Smooth muscle cell (in vitro differentiated cells): Measurements from ENCODE around the gene CSNK2A1. TPM values are rescaled to one million over a fixed set of nuclear protein-coding genes. Genes with fewer than 3 reads are reported as not detected.

Source experiments
- DNase-seq: peaks from one replicate; lab custom pipeline; 2025; ENCODE audit not compliant: unreplicated experiment; lab: John Stamatoyannopoulos, UW
- H2AFZ ChIP-seq: fragments of 200-600 bp; sonication (generic); 2 replicates; pipeline ENCODE4 v1.6.0; 2016; ENCODE audit warnings: antibody characterized with exemption, low read depth, mild to moderate bottlenecking
- H3F3A ChIP-seq: fragments of 200-600 bp; sonication (generic); 2 replicates; pipeline ENCODE4 v1.6.0; 2017; ENCODE audit warnings: antibody characterized with exemption, low read depth
- H3K27ac ChIP-seq: fragments of 200-600 bp; sonication (generic); 2 replicates; pipeline ENCODE4 v1.5.1; 2016; ENCODE audit warnings: low read depth, mild to moderate bottlenecking
- H3K27me3 ChIP-seq: fragments of 200-600 bp; sonication (generic); 2 replicates; pipeline ENCODE4 v1.6.1; 2016; ENCODE audit warnings: low read depth, mild to moderate bottlenecking
- H3K36me3 ChIP-seq: fragments of 200-600 bp; sonication (generic); 2 replicates; pipeline ENCODE4 v1.5.1; 2016; ENCODE audit warnings: low read depth
- H3K4me1 ChIP-seq: fragments of 200-600 bp; sonication (generic); 2 replicates; pipeline ENCODE4 v1.5.1; 2016; ENCODE audit warnings: low read depth
- H3K4me2 ChIP-seq: fragments of 200-600 bp; sonication (generic); 2 replicates; pipeline ENCODE4 v1.6.0; 2016; ENCODE audit warnings: mild to moderate bottlenecking
- H3K4me3 ChIP-seq: fragments of 200-600 bp; sonication (generic); 2 replicates; pipeline ENCODE4 v1.5.1; 2016; ENCODE audit warnings: mild to moderate bottlenecking
- H3K79me2 ChIP-seq: fragments of 200-600 bp; sonication (generic); 2 replicates; pipeline ENCODE4 v1.6.0; 2016; ENCODE audit warnings: low read depth, mild to moderate bottlenecking
- H3K9ac ChIP-seq: fragments of 200-600 bp; sonication (generic); 2 replicates; pipeline ENCODE4 v1.6.0; 2016; ENCODE audit warnings: low read depth
- H3K9me3 ChIP-seq: fragments of 200-600 bp; sonication (generic); replicated peaks from 2 replicates; pipeline ENCODE4 v1.5.1; 2016; ENCODE audit warnings: low read depth
- H4K20me1 ChIP-seq: fragments of 200-600 bp; sonication (generic); 2 replicates; pipeline ENCODE4 v1.6.0; 2016; ENCODE audit warnings: low read depth
- CTCF ChIP-seq: fragments of 200-600 bp; sonication (generic); IDR thresholded peaks from 2 replicates; pipeline ENCODE4 v1.5.1; 2017; ENCODE audit warnings: borderline replicate concordance, mild to moderate bottlenecking, antibody characterized with exemption; ENCODE audit not compliant: insufficient read depth, poor library complexity, severe bottlenecking
- WGBS: methylation state at CpG from one replicate; pipeline ENCODE4 v1.1.7; 2016; ENCODE audit warnings: low lambda C conversion rate; 5-methylcytosine and 5-hydroxymethylcytosine counted together
- polyA plus RNA-seq: library from polyadenylated mRNA; unstranded; fragments of >200 nt; fragmentation: Nextera tagmentation; extraction: Ambion mirVana; gene quantifications from 2 replicates; pipeline ENCODE4 v1.2.1, GENCODE V29; 2016
- small RNA-seq: library from RNA; depleted of rRNA; stranded (forward); fragments of <200 nt; gene quantifications from one replicate; pipeline ENCODE3, GENCODE V24; 2014
- total RNA-seq: library from RNA; depleted of rRNA; stranded (reverse); fragments of >200 nt; gene quantifications from 2 replicates; pipeline ENCODE4 v1.2.3, GENCODE V29; 2014

CSNK2A1 gene
- total and polyA plus RNA-seq, 2 experiments from 2014 or later, result 82.6 to 205 TPM

- 98% methylated on average over 14 of the region's 14 CpGs for WGBS
- Histone ChIP-seq H3K27ac (no peak overlapping the region), H3K9ac (no peak overlapping the region), H3K27me3 (no peaks in the 10 kb centered on the region), H3K36me3 (no peaks in the 10 kb centered on the region), H3K9me3 (no peaks in the 10 kb centered on the region), H3K4me1 (no peaks in the 10 kb centered on the region), H3K4me3 (no peak overlapping the region), H2AFZ (no peak overlapping the region), H3K79me2 (no peaks in the 10 kb centered on the region), H3K4me2 (no peak overlapping the region), H4K20me1 (no peaks in the 10 kb centered on the region), H3F3A (peaks cover 5% of the 10 kb centered on the region)
- no peak for DNase-seq
- no peak for TF ChIP-seq CTCF
These were observed 115.5 kb downstream of the CSNK2A1 start for GRCh38 chr20:427849-428657.

- no peaks in the 10 kb centered on the region for H3K36me3 ChIP-seq
- peaks cover 5% of the 10 kb centered on the region for H3F3A ChIP-seq
- DNase-seq, result no peak
- H3K4me1 ChIP-seq, result no peaks in the 10 kb centered on the region
- H3K4me3 ChIP-seq, result no peak overlapping the region
- H2AFZ ChIP-seq, result no peak overlapping the region
- H3K9ac ChIP-seq, result no peak overlapping the region
- no peaks in the 10 kb centered on the region for H3K27me3 ChIP-seq
- no peak for TF ChIP-seq CTCF
- no peaks in the 10 kb centered on the region for H3K79me2 ChIP-seq
- H4K20me1 ChIP-seq, result no peaks in the 10 kb centered on the region
- 98% methylated on average over 4 of the region's 4 CpGs for WGBS
- no peaks in the 10 kb centered on the region for H3K9me3 ChIP-seq
- H3K4me2 ChIP-seq, result no peak overlapping the region
- H3K27ac ChIP-seq, result no peak overlapping the region
These were observed 116.2 kb downstream of the CSNK2A1 start for GRCh38 chr20:427401-427800.

- Histone ChIP-seq H3K36me3 (no peaks in the 10 kb centered on the region), H3K27me3 (no peaks in the 10 kb centered on the region)
These were observed 117.0 kb downstream of the CSNK2A1 start for GRCh38 chr20:426566-426965.

More at GRCh38 chr20:426566-426965, 117.0 kb downstream of the CSNK2A1 start:
- no peak for TF ChIP-seq CTCF
- H3F3A ChIP-seq, result peaks cover 5% of the 10 kb centered on the region
- H3K79me2 ChIP-seq, result no peaks in the 10 kb centered on the region
- 98% methylated on average over 2 of the region's 2 CpGs for WGBS
- H3K9me3 ChIP-seq, result no peaks in the 10 kb centered on the region
- DNase-seq, result no peak
- no peak overlapping the region for H3K4me2 ChIP-seq
- no peaks in the 10 kb centered on the region for H3K4me1 ChIP-seq
- no peaks in the 10 kb centered on the region for H4K20me1 ChIP-seq
- no peak overlapping the region for H3K27ac ChIP-seq
- no peak overlapping the region for H3K9ac ChIP-seq
- no peak overlapping the region for H3K4me3 ChIP-seq
- H2AFZ ChIP-seq, result no peak overlapping the region

Small RNAs within 50 kb of the gene (small RNA-seq; reads per million reads assigned to genes)
- not detected for gene RF00019

Other genes with a start within 250 kb of the CSNK2A1 start
- gene ZCCHC3, start 246.2 kb downstream of the CSNK2A1 start, total RNA-seq, result 25.9 and 27.7 TPM in 2 replicates
- 26.2 and 32.4 TPM in 2 replicates for gene ZCCHC3, start 246.2 kb downstream of the CSNK2A1 start, polyA plus RNA-seq
- 3.3 and 7.1 TPM in 2 replicates for gene SOX12, start 218.2 kb downstream of the CSNK2A1 start, total RNA-seq
- 16.6 and 17.7 TPM in 2 replicates for gene SOX12, start 218.2 kb downstream of the CSNK2A1 start, polyA plus RNA-seq
- gene NRSN2, start 196.7 kb downstream of the CSNK2A1 start, total RNA-seq, result 31.5 and 50.1 TPM in 2 replicates
- 99.1 and 107 TPM in 2 replicates for gene NRSN2, start 196.7 kb downstream of the CSNK2A1 start, polyA plus RNA-seq
- gene TRIB3, start 163.0 kb downstream of the CSNK2A1 start, total RNA-seq, result 18.6 and 21.2 TPM in 2 replicates
- 25.7 TPM in 2 replicates for gene TRIB3, start 163.0 kb downstream of the CSNK2A1 start, polyA plus RNA-seq
- gene RBCK1, start 135.5 kb downstream of the CSNK2A1 start, total RNA-seq, result 43.0 and 49.2 TPM in 2 replicates
- gene RBCK1, start 135.5 kb downstream of the CSNK2A1 start, polyA plus RNA-seq, result 53.9 and 62.4 TPM in 2 replicates
- 37.9 and 41.9 TPM in 2 replicates for gene TBC1D20, start 81.3 kb downstream of the CSNK2A1 start, total RNA-seq
- 41.6 and 45.7 TPM in 2 replicates for gene TBC1D20, start 81.3 kb downstream of the CSNK2A1 start, polyA plus RNA-seq
- not detected in 2 replicates for gene TCF15, start 66.5 kb upstream of the CSNK2A1 start, total RNA-seq
- gene TCF15, start 66.5 kb upstream of the CSNK2A1 start, polyA plus RNA-seq, result 0.37 TPM in 1 of 2 replicates, not detected in the other
- gene SRXN1, start 109.4 kb upstream of the CSNK2A1 start, total RNA-seq, result 24.3 and 27.2 TPM in 2 replicates
- gene SRXN1, start 109.4 kb upstream of the CSNK2A1 start, polyA plus RNA-seq, result 26.9 and 32.2 TPM in 2 replicates
- gene SCRT2, start 132.0 kb upstream of the CSNK2A1 start, total RNA-seq, result not detected in 2 replicates
- not detected in 2 replicates for gene SCRT2, start 132.0 kb upstream of the CSNK2A1 start, polyA plus RNA-seq
- gene SLC52A3, start 224.7 kb upstream of the CSNK2A1 start, total RNA-seq, result 0.09 and 0.36 TPM in 2 replicates
- 0.37 TPM in 1 of 2 replicates, not detected in the other for gene SLC52A3, start 224.7 kb upstream of the CSNK2A1 start, polyA plus RNA-seq